GM21367 (cell line): Measurements from ENCODE around the gene PPP1R16B.
"Not testable (repeated sequence)": the region's sequence is repeated elsewhere in the genome, so short reads cannot be mapped to it uniquely, and the experiment has no call there.

Experiments
- ATAC-seq: cut with Tn5 transposase; IDR thresholded peaks from one replicate; pipeline ENCODE4 v1.9.1; 2021; ENCODE audit not compliant: unreplicated experiment

The PPP1R16B gene

DNA sequence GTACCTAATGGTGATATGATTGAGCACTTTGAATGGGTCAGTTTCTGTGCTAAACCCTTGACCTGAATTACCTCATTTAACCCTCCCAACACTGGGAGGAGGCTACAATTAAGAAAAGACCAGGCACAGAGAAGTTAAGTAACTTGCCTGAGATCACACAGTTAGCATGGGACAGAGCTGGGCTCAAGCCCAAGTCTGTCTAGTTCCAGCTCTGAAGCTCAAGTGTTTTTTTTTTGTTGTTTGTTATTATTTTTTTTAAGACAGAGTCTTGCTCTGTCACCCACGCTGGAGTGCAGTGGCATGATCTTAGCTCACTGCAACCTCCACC lies 124.7 kb downstream of the PPP1R16B start:
- no peak for ATAC-seq

DNA sequence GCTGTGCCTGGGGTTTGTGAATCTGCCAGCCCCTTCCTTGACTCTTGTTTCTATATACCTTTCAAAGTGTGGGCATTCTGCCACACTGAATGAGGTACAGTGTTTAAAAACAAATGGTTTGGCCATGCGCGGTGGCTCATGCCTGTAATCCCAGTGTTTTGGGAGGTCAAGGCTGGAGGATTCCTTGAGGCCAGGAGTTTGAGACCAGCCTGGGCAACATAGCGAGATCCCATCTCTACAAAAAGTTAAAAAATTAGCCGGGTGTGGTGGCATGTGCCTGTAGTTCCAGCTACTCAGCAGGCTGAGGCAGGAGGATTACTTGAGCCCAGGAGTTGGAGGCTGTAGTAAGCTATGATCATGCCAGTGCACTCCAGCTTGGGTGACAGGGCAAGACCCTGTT lies 126.5 kb downstream of the PPP1R16B start:
- ATAC-seq: no peak

DNA sequence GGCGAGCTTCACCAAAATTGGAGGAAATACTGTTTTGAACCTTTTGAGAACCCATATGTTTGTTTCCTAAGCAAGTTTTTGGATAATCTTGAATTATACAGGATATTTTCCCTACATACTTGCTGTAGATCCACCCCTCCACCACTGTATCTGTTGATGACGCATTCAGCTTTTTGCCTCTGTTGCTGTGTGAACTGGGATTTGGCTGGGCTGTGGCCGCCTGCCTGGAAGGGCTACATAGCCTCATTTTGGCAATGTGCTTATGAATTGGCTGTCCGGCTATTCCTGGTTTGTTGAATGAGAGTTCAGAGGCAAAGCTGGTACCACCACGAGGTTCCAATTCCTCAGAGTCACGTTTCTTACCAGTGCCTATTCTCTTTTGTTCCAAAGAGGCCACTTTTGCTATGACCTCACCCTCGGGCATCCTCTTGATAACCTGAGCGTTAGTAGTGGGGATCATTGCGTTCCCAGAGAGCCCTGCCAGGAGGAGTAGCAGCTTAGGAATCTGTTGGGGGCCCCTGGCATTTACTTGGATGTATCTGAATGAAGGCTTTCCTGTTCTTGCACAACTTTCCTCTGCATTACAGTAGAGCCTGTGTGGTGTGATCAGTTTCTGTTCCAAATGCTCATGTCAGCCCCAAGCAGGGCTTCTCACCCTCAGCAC lies 127.1 kb downstream of the PPP1R16B start:
- no peak for ATAC-seq

DNA sequence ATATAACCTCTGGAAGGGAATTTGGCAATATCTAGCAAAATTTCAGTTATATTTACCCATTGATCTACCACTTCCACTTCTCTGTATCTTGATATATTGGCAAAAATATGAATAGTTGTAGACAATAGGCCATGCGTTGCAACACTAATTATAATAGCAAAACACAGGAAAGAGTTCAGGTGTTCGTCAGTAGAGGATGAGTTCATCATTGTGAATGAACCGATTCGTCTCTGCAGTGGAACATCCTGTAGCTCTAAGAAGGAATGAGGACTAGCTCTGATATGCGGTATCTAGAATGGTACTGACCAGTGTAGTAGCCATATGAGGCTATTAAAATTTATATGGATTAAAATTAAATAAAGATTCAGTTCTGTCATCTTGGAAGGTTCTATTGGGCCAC lies 129.0 kb downstream of the PPP1R16B start:
- ATAC-seq: no peak

DNA sequence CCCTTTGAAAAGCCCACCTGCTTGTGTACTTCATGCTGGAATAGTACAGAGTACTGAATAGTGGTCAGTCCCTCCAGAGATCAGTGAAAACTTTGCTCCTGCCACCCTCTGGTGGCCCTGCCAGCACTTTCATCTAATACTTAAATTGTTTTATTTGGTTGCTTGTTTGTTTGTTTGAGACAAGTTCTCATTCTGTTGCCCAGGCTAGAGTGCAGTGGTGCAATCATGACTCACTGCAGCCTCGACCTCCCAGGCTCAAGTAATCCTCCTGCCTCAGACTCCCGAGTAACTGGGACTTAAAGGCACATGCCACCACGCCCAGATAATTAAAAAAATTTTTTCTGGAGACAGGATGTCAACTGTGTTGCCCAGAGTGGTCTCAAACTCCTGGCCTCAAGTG lies 129.8 kb downstream of the PPP1R16B start:
- no peak for ATAC-seq

DNA sequence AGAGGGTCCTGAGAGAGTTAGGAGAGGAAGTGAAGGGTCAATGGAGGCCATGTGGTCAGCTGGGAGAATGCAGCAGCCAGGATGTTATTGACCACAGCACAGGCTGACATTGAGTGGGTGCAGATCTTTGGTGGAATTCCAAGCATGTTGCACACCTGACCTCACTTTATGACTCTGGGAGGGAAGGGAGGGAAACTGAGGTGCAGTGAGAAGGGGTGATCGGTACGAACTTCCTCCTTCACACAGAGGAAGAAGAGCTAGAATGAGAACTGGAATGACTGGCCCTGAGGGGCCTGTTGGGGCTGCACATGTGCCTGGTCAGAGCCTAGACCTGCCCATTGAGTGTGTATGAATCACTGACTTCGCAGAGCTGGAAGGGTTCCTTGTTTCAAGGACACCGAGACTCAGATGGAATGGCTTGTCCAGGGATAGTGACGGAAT lies 130.5 kb downstream of the PPP1R16B start:
- ATAC-seq: no peak

DNA sequence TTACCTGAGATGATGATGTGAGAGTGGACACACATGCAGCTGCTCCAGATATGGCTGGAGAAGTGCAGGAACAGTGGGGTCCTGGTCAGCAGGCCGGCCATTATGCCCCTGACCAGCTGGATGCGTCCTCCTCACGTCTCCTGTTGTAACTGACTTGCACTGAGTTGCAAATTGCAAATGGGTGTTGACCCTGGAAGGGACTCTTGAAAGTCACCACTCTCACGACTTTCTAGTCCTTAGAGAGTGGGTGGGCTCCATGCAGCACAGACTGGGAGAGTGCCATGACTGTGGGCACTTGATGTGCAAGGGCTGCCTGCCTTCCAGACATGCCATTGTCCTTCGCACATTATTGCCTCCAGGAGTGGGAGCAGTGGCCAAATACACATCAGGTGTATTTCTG lies 131.5 kb downstream of the PPP1R16B start:
- no peak for ATAC-seq

DNA sequence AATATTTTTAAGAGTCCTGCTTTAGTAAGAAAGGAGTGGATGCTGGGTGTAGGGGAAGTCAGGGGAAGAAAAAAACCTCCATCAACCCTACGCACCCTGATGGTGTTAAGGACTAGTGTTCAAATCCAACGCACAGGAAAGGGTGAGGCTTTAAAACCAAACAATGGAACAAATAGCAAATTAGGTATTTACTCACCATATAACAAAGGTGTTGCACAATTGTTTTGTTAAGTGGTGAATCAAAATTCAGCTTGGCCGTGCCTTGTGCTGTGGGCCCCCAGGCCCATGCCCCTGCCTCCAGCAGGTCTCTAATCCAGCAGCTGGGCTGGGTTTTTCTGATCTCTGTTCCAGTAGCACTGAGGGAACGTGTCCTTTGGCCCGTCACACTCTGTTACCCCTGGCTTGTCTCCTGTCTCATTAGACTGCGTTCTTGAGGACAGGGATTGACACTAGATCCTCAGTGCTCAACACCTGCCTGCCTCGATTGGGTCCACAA lies 132.5 kb downstream of the PPP1R16B start:
- no peak for ATAC-seq

DNA sequence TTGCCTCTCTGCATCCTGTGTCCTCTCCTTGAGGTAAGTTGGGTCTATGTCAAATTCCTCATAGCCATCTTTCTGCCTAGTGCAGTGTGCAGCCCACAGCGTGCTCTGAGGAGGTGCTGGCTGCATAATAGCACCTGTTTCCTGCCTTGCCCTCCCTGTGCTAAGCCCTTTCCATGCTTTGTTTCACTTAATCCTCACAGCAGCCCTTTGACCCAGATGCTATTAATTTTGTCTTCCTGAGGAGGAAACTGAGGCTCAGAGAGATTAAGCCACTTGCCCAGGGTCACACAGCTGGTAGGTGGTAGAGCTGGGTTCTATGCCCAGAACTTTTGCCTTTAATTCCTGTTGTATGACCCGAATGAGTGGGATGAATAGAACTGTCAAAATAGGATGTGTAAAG lies 134.2 kb downstream of the PPP1R16B start:
- no peak for ATAC-seq

DNA sequence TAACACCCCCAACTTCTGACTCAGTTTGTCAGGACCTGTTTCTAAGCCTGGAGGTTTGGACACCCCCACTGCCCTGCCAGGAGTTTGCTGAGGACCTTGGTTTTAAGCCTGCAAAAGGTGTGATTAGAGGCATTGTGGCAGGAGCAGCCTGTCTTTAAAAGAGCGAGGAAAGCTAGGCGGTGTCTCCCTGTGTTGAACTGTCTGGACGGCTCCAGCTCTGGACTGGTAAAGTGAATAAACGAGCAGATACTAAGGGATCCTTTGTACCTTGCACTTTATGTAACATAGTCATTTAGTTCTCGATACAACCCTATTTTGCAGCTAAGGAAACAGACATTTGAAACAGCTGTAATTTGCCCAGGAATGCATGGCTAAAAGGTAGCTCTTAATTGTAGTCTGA lies 135.1 kb downstream of the PPP1R16B start:
- no peak for ATAC-seq

DNA sequence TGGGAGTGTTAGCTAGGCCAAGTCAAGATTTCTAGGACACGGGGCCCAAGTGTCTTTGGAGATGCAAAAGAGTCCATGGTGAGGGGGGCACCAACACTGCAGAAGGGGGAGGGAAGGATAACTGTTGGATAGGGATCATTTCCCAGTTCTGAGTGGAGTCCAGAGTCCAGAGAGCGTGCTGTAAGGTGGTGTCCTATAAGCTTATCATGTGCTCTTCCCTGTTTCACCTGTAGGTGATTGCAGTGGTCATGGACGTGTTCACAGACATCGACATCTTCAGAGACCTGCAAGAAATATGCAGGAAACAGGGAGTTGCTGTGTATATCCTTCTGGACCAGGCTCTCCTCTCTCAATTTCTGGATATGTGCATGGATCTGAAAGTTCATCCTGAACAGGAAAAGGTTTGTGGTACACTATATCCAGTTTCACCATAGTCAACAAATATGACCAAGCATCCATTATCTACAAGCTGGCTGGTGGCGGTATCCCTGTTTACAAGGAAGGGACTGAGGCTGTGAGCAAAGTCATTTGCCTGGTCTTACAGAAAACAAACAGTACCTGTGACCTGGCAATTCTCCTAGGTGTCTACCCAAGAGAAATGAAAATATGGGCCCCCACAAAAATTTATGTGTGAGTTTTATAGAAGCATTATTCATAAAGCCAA lies 136.4 kb downstream of the PPP1R16B start:
- no peak for ATAC-seq

DNA sequence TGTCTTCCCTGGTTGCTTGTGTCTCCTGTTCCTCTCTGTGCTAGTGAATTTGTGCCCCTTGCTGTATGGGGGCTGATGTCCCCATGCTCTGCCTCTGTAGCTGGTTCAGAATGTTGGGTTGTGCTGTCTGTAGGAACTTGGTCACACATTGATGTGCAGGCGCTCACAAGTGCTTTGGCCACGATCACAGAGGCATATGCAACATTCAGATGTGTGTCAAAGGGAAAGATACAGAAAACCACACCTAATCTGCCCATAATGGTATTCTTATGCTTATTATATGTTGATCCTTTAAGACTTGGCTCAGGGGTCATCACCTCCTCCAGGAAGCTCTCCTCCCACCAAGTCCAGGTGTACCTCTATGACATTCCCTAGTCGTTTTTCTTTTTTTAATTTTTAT lies 139.5 kb downstream of the PPP1R16B start:
- ATAC-seq: no peak

DNA sequence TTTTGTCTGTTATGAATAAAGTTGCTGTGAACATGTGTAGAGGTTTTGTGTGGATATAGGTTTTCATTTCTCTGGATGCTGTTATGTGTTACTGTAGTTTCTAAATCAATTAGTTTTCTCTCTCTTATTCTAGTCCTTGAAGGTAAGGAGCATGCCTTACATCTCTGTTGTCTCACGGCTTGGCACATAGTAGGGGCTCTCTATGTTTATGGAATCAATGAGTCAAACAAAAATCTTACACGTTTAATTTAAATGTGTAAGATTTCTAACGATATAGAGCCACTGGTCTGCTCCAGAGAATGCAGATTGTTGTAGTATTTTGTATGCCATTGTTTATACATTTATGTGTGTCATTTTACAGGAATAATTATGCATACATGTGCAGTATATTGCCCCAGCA lies 141.3 kb downstream of the PPP1R16B start:
- ATAC-seq: no peak

DNA sequence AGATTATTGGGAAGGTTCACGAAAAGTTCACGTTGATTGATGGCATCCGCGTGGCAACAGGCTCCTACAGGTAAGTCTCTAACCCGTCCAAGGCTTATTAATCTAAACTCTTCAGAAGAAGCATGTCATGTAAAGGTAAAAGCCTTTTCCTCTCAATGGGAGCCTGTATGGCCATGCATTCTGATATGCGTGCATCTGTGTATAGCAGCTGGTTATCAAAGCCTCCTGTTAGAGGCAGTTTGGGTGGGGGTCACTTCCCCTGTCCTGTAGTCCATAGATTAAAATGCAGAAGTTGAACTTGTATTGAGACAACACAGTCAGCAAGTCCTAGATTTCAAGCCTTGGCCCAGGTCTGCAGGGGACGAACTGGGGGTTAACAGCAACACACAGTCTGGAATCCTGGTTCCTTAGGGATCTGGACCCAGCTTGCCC lies 142.4 kb downstream of the PPP1R16B start:
- no peak for ATAC-seq

DNA sequence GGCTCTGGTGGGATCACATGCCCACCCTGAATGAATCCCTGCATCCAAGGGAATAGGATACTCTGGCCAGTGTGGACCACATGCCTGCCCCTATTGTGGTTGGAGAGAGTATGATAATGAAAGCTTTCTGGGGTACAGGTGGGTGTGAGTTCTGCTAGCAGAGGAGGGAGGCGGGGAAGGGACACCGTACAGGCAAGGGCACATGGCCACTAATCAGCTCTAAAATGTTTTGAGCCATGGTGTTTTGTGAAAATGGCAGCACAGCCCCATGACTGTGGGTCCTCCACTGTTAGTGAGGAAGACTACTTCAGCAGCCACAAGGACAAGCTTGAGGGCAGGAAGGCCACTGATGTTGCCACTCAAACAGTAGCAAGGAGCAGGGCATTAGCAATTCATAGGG lies 144.8 kb downstream of the PPP1R16B start:
- no peak for ATAC-seq

DNA sequence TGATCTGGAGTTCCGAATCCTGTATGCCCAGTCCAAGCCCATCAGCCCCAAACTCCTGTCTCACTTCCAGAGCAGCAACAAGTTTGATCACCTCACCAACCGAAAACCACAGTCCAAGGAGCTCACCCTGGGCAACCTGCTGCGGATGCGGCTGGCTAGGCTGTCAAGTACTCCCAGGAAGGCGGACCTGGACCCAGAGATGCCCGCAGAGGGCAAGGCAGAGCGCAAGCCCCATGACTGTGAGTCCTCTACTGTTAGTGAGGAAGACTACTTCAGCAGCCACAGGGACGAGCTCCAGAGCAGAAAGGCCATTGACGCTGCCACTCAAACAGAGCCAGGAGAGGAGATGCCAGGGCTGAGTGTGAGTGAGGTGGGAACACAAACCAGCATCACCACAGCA lies 146.1 kb downstream of the PPP1R16B start:
- no peak for ATAC-seq

DNA sequence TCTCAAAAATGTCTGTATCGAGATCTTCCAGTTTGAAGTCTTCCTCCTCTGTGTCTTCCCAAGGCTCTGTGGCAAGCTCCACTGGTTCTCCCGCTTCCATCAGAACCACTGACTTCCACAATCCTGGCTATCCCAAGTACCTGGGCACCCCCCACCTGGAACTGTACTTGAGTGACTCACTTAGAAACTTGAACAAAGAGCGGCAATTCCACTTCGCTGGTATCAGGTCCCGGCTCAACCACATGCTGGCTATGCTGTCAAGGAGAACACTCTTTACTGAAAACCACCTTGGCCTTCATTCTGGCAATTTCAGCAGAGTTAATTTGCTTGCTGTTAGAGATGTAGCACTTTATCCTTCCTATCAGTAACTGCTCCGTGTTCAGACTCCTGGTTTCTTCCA lies 146.7 kb downstream of the PPP1R16B start:
- ATAC-seq: no peak

DNA sequence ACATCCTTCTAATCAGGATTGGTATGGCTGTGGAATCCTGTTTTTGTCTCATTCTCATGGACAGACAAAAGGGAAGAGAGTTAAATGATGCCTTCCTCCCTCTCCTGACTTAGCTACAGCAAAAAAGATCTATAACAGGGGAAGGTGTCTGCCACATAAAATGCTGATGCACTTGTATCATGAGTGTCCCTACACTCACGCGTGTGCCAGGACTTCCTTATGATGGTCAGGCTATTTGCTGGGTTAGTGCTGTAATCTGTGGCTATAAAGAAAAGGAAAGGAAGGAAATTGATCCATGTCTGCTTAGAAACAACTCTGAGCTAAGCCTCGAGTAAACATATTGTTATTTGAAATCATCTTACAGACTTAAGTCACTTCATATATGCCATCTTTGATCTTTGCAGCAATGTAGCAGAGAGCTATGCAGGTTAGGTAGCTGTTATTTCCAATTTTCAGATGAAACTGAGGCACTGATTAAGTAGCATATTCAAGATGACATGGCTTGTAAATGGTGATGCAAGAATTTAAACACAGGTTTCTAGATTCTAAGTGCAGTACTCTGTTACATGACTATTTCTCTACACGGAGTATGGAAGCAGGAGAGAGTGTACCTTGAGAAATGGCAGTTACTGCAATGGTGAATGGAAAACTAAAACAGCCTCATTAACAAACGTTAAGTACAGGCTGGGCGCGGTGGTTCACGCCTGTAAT lies 148.3 kb downstream of the PPP1R16B start:
- no peak for ATAC-seq

DNA sequence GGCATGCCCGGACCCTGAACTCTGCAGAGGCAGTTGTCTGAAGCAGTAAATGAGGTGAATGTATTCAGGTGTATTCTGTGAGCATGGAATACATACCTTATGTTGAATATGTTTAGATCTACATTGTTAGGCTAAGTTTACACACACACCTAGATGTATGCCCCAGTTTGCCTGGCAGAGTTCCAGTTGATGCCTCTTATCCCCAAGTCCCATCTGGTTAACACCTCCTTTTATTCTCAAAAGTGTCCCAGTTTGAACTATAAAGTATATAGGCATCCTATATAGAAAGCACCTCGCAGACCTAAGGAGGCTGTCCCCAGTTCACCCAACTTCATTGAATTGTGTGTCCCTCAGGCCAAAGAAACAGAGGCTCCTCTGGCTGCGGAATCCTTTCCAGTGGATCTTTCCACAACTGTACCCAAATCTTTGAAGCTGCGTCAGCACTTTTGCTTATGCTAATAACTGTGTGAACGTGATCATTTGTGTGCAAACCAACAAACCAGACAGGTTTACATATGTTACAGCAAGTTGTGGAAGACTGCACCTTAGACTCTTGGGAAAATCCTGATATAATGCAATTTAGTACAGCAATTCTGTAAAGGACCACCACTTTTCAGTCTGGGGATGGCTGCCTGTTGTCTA lies 151.9 kb downstream of the PPP1R16B start:
- ATAC-seq: no peak

DNA sequence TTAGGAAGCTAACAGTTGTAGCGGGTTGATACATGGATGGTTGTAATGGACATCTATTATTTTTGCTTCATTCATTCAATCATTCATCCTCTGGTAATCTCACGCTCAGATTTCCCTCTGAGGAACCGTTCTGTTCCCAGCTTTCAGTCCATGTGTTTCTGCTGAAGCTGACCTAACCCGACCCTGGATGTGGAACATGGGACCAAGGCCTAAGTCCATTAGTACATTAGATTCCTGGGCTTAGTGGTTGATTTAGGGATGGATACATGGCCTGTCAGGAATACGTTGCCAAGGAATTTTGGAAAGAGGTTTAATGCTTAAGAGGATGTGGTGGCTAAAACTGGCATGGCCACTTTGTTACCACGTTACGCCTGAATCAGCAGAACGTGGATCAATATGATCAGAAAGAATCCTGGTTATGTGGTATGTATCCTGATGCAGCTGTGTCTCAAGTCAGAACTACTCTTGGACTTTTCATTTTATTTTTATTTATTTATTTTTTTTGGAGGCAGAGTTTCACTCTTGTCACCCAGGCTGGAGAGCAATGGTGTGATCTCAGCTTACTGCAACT lies 152.5 kb downstream of the PPP1R16B start:
- no peak for ATAC-seq

DNA sequence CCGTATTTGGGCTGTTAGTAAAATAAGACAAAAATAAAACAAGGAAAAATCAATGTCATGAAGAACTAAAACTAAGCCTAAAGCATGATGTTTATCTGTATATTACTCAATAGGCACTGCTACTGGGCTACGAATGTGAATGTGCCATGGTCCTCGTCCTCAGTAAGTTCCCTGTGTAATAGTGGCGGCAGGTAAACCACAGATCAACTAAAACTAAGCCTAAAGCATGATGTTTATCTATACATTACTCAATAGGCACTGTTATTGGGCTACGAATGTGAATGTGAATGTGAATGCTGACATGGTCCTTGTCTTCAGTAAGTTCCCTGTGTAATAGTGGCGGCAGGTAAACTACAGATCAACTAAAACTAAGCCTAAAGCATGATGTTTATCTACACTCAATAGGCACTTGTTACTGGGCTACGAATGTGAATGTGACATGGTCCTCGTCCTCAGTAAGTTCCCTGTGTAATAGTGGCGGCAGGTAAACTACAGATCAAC lies 154.7 kb downstream of the PPP1R16B start:
- not testable (repeated sequence) for ATAC-seq
